ENCODE measurements around the gene CCDC50.

CCDC50 gene

DNA sequence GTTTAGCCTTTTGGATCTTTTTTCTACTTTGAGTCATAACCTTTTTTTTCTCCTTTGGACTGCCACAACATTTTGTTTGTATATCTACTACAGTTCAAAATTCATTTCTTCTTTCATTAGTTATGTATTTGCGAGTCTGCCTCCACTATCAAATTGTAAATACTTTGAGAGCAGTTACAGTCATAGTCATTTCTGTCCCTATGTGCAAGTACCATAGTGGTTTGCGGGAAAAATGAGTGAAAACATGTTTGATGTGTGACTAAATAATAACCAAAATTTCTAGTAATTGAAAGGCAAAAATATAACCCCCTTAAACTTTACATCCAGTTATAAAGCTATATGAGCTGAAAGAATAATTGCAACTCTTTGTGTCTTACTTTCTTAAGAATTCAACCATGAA, 45.8 kb upstream of the CCDC50 start:
- Histone ChIP-seq H2AK5ac (ENCODE audit: low read depth, low read length) (no peak overlapping the region), H2BK5ac (ENCODE audit: low read length) (no peak overlapping the region), H3K14ac (ENCODE audit: low read length) (no peak overlapping the region), H2BK120ac (ENCODE audit: low read depth, low read length) (no peak overlapping the region), H3K27me3 (ENCODE audit: control insufficient read depth in 3 of 3, insufficient read depth in 3 of 3, low read depth in 1 of 3, low read length in 3 of 3) (no peaks in the 10 kb centered on the region), H3K79me1 (ENCODE audit: low read depth, low read length) (no peaks in the 10 kb centered on the region), H3K36me3 (replicated peaks in 1 of 2; ENCODE audit: control insufficient read depth in 2 of 2, insufficient read depth in 2 of 2, low read length in 2 of 2) (no peaks in the 10 kb centered on the region), H3K4me1 (ENCODE audit: control insufficient read depth in 2 of 2, insufficient read depth in 1 of 2, low read depth in 1 of 2, low read length in 2 of 2) (no peaks in the 10 kb centered on the region), H2BK15ac (ENCODE audit: low read length) (no peak overlapping the region), H3K4ac (ENCODE audit: low read length) (no peak overlapping the region), H3K9ac (ENCODE audit: low read depth, low read length, poor library complexity) (no peak overlapping the region), H2AFZ (ENCODE audit: low read length) (no peak overlapping the region), H3K4me2 (ENCODE audit: insufficient read depth, low read length, poor library complexity, severe bottlenecking) (no peak overlapping the region), H4K91ac (ENCODE audit: low read depth, low read length, poor library complexity) (no peak overlapping the region), H3K18ac (ENCODE audit: low read length) (no peak overlapping the region), H3K27ac (replicated peaks; ENCODE audit: low read length) (no peak overlapping the region), H3K23ac (ENCODE audit: low read depth, low read length, poor library complexity) (no peak overlapping the region), H2BK12ac (ENCODE audit: low read length) (no peak overlapping the region), H3K9me3 (replicated peaks in 1 of 2; ENCODE audit: control insufficient read depth in 2 of 2, insufficient read depth in 1 of 2, low read depth in 1 of 2, low read length in 2 of 2) (no peaks in the 10 kb centered on the region), H4K8ac (ENCODE audit: low read depth, low read length) (no peak overlapping the region), H3K4me3 (ENCODE audit: low read length in 2 of 2) (no peak overlapping the region)
- no peak for DNase-seq (ENCODE audit: low spot score)
- WGBS, 2 donors (ENCODE audit: extremely low coverage in 2 of 2, insufficient read length in 2 of 2, insufficient replicate concordance in 1 of 2): no CpG with 5 or more reads among the region's 2 CpGs

GRCh38 chr3:191290311-191291025, 38.7 kb upstream of the CCDC50 start:
- no peak overlapping the region for H3K18ac ChIP-seq (ENCODE audit: low read length)
- H2BK120ac ChIP-seq (ENCODE audit: low read depth, low read length): no peak overlapping the region
- H2BK15ac ChIP-seq (ENCODE audit: low read length): no peak overlapping the region
- no peak overlapping the region for H2BK12ac ChIP-seq (ENCODE audit: low read length)
- no peak overlapping the region for H3K4me2 ChIP-seq (ENCODE audit: insufficient read depth, low read length, poor library complexity, severe bottlenecking)
- H3K27me3 ChIP-seq (ENCODE audit: control insufficient read depth in 3 of 3, insufficient read depth in 3 of 3, low read depth in 1 of 3, low read length in 3 of 3): no peaks in the 10 kb centered on the region
- no peak overlapping the region for H2AFZ ChIP-seq (ENCODE audit: low read length)
- H3K4me1 ChIP-seq (ENCODE audit: control insufficient read depth in 2 of 2, insufficient read depth in 1 of 2, low read depth in 1 of 2, low read length in 2 of 2): no peaks in the 10 kb centered on the region
- no peak overlapping the region for H3K4ac ChIP-seq (ENCODE audit: low read length)
- H3K36me3 ChIP-seq (replicated peaks in 1 of 2; ENCODE audit: control insufficient read depth in 2 of 2, insufficient read depth in 2 of 2, low read length in 2 of 2): no peaks in the 10 kb centered on the region
- no peaks in the 10 kb centered on the region for H3K79me1 ChIP-seq (ENCODE audit: low read depth, low read length)
- H2AK5ac ChIP-seq (ENCODE audit: low read depth, low read length): no peak overlapping the region
- no peak overlapping the region for H3K4me3 ChIP-seq (ENCODE audit: low read length in 2 of 2)
- no peak overlapping the region for H4K8ac ChIP-seq (ENCODE audit: low read depth, low read length)
- no peak overlapping the region for H3K27ac ChIP-seq (replicated peaks; ENCODE audit: low read length)
- no peak overlapping the region for H3K9ac ChIP-seq (ENCODE audit: low read depth, low read length, poor library complexity)
- H3K23ac ChIP-seq (ENCODE audit: low read depth, low read length, poor library complexity): no peak overlapping the region
- WGBS, 2 donors (ENCODE audit: extremely low coverage in 2 of 2, insufficient read length in 2 of 2, insufficient replicate concordance in 1 of 2): no CpG with 5 or more reads among the region's 4 CpGs
- no peak overlapping the region for H4K91ac ChIP-seq (ENCODE audit: low read depth, low read length, poor library complexity)
- H3K9me3 ChIP-seq (replicated peaks in 1 of 2; ENCODE audit: control insufficient read depth in 2 of 2, insufficient read depth in 1 of 2, low read depth in 1 of 2, low read length in 2 of 2): no peaks in the 10 kb centered on the region
- no peak overlapping the region for H3K14ac ChIP-seq (ENCODE audit: low read length)
- H2BK5ac ChIP-seq (ENCODE audit: low read length): no peak overlapping the region
- DNase-seq (ENCODE audit: low spot score): no peak

DNA sequence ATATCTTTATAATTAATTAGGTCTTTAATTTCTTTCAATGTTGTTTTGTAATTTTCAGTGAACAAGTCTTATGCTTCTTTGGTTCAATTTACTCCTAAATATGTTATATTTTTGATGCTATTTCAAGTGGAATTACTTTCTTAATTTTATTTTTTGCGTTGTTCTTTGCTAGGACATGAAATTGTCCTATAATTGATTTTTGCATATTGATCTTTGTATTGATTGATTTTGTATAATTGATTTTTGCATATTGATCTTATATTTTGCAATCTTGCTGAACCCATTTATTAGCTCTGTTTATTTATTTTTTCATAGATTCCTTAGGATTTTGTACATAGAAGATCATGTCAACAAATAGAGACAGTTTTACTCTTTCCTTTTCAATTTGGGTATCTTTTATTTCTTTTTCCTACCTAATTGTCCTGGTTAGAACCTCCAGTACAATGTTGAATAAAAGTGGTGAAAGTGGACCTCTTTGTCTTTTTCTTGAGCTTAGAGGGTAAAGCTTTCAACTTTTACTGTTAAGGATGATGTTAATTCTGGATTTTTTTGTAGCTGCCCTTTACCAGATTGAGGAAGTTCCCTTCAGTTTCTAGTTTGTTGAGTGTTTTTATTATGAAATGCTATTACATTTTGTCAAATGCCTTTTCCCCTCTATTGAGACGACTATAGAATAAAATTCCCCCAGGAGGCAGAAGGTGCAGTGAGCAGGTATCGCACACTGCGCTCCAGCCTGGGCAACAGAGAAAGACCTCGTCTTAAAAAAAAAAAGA, 36.8 kb upstream of the CCDC50 start:
- Histone ChIP-seq H2BK120ac (ENCODE audit: low read depth, low read length) (no peak overlapping the region), H3K4me1 (ENCODE audit: control insufficient read depth in 2 of 2, insufficient read depth in 1 of 2, low read depth in 1 of 2, low read length in 2 of 2) (no peaks in the 10 kb centered on the region), H3K9me3 (replicated peaks in 1 of 2; ENCODE audit: control insufficient read depth in 2 of 2, insufficient read depth in 1 of 2, low read depth in 1 of 2, low read length in 2 of 2) (no peaks in the 10 kb centered on the region), H3K79me1 (ENCODE audit: low read depth, low read length) (no peaks in the 10 kb centered on the region), H3K4me2 (ENCODE audit: insufficient read depth, low read length, poor library complexity, severe bottlenecking) (no peak overlapping the region), H3K14ac (ENCODE audit: low read length) (no peak overlapping the region), H4K91ac (ENCODE audit: low read depth, low read length, poor library complexity) (no peak overlapping the region), H3K4ac (ENCODE audit: low read length) (no peak overlapping the region), H3K27ac (replicated peaks; ENCODE audit: low read length) (no peak overlapping the region), H3K18ac (ENCODE audit: low read length) (no peak overlapping the region), H3K27me3 (ENCODE audit: control insufficient read depth in 3 of 3, insufficient read depth in 3 of 3, low read depth in 1 of 3, low read length in 3 of 3) (no peaks in the 10 kb centered on the region), H2AK5ac (ENCODE audit: low read depth, low read length) (no peak overlapping the region), H3K4me3 (ENCODE audit: low read length in 2 of 2) (no peak overlapping the region), H2BK12ac (ENCODE audit: low read length) (no peak overlapping the region), H2BK15ac (ENCODE audit: low read length) (no peak overlapping the region), H2AFZ (ENCODE audit: low read length) (no peak overlapping the region), H3K9ac (ENCODE audit: low read depth, low read length, poor library complexity) (no peak overlapping the region), H3K23ac (ENCODE audit: low read depth, low read length, poor library complexity) (no peak overlapping the region), H4K8ac (ENCODE audit: low read depth, low read length) (no peak overlapping the region), H3K36me3 (replicated peaks in 1 of 2; ENCODE audit: control insufficient read depth in 2 of 2, insufficient read depth in 2 of 2, low read length in 2 of 2) (no peaks in the 10 kb centered on the region), H2BK5ac (ENCODE audit: low read length) (no peak overlapping the region)
- WGBS, 2 donors (ENCODE audit: extremely low coverage in 2 of 2, insufficient read length in 2 of 2, insufficient replicate concordance in 1 of 2): no CpG with 5 or more reads among the region's 5 CpGs
- DNase-seq (ENCODE audit: low spot score): no peak

GRCh38 chr3:191294291-191294690, 34.9 kb upstream of the CCDC50 start:
- no peak overlapping the region for H3K23ac ChIP-seq (ENCODE audit: low read depth, low read length, poor library complexity)
- no peaks in the 10 kb centered on the region for H3K4me1 ChIP-seq (ENCODE audit: control insufficient read depth in 2 of 2, insufficient read depth in 1 of 2, low read depth in 1 of 2, low read length in 2 of 2)
- H3K27me3 ChIP-seq (ENCODE audit: control insufficient read depth in 3 of 3, insufficient read depth in 3 of 3, low read depth in 1 of 3, low read length in 3 of 3): no peaks in the 10 kb centered on the region
- H3K36me3 ChIP-seq (replicated peaks in 1 of 2; ENCODE audit: control insufficient read depth in 2 of 2, insufficient read depth in 2 of 2, low read length in 2 of 2): no peaks in the 10 kb centered on the region
- no peak overlapping the region for H4K8ac ChIP-seq (ENCODE audit: low read depth, low read length)
- no peaks in the 10 kb centered on the region for H3K9me3 ChIP-seq (replicated peaks in 1 of 2; ENCODE audit: control insufficient read depth in 2 of 2, insufficient read depth in 1 of 2, low read depth in 1 of 2, low read length in 2 of 2)
- H3K18ac ChIP-seq (ENCODE audit: low read length): no peak overlapping the region
- H2BK120ac ChIP-seq (ENCODE audit: low read depth, low read length): no peak overlapping the region
- H2BK5ac ChIP-seq (ENCODE audit: low read length): no peak overlapping the region
- no peak overlapping the region for H3K9ac ChIP-seq (ENCODE audit: low read depth, low read length, poor library complexity)
- H3K27ac ChIP-seq (replicated peaks; ENCODE audit: low read length): no peak overlapping the region
- no peak overlapping the region for H3K4me3 ChIP-seq (ENCODE audit: low read length in 2 of 2)
- H3K4me2 ChIP-seq (ENCODE audit: insufficient read depth, low read length, poor library complexity, severe bottlenecking): no peak overlapping the region
- H3K79me1 ChIP-seq (ENCODE audit: low read depth, low read length): no peaks in the 10 kb centered on the region
- H3K14ac ChIP-seq (ENCODE audit: low read length): no peak overlapping the region
- H3K4ac ChIP-seq (ENCODE audit: low read length): no peak overlapping the region
- no peak overlapping the region for H4K91ac ChIP-seq (ENCODE audit: low read depth, low read length, poor library complexity)
- no peak overlapping the region for H2AFZ ChIP-seq (ENCODE audit: low read length)
- DNase-seq (ENCODE audit: low spot score): no peak
- no CpG with 5 or more reads among the region's 1 CpG for WGBS, 2 donors (ENCODE audit: extremely low coverage in 2 of 2, insufficient read length in 2 of 2, insufficient replicate concordance in 1 of 2)
- H2BK15ac ChIP-seq (ENCODE audit: low read length): no peak overlapping the region
- no peak overlapping the region for H2BK12ac ChIP-seq (ENCODE audit: low read length)
- no peak overlapping the region for H2AK5ac ChIP-seq (ENCODE audit: low read depth, low read length)

Measured in neuronal stem cell (in vitro differentiated cells).